AG04449 (cell line): ENCODE measurements around the gene ZNF761.
"Not testable (repeated sequence)": the region's sequence is repeated elsewhere in the genome, so short reads cannot be mapped to it uniquely, and the experiment has no call there.

Experiments
- CTCF ChIA-PET: fragments of 350-600 bp; formaldehyde crosslinking; extraction: SDS; loops from one replicate; lab custom pipeline; 2021; ENCODE audit warnings: antibody characterized with exemption; lab: Yijun Ruan, JAX
- POLR2A ChIA-PET: fragments of 400-600, 350-600 bp; formaldehyde crosslinking; extraction: SDS; loops from one replicate; lab custom pipeline; 2020; ENCODE audit warnings: antibody characterized with exemption, inconsistent platforms; lab: Yijun Ruan, JAX
- DNase-seq: peaks from one replicate; pipeline ENCODE4 v3.0.0-alpha.2; 2010; ENCODE audit warnings: low read depth, low spot score
- H3K4me3 ChIP-seq: 2 replicates; pipeline ENCODE4 v1.5.1; 2011; ENCODE audit warnings: low read depth, mild to moderate bottlenecking, control low read depth, low read length
- CTCF ChIP-seq: IDR thresholded peaks from one replicate; pipeline ENCODE4 v1.5.1; 2011; ENCODE audit warnings: mild to moderate bottlenecking, moderate library complexity, low read length, control low read depth, inconsistent platforms; ENCODE audit not compliant: insufficient read depth; ENCODE audit errors: missing control alignments

ZNF761 gene

GRCh38 chr19:53394974-53395839 lies 36.6 kb upstream of the ZNF761 start, which contains the start of gene ZNF765:
Gene ZNF765, plus strand, starts transcription at chr19:53395149. Its CDS starts 2,867 bp downstream, at chr19:53398016.
- ChIA-PET POLR2A (no interaction called here), CTCF (interaction anchor here (1.4 to 1.7 kb wide), 2 partner anchors 15 to 201 kb away, joined by 4 to 5 read pairs; no protein-coding TSS in a partner anchor)
- TF ChIP-seq CTCF, result peak; percentile 67
- DNase-seq, result peak; percentile 56
- peak within 1 kb of the TSS; percentile 77 for H3K4me3 ChIP-seq

- H3K4me3 ChIP-seq, result peak overlapping the region; percentile 77
- CTCF ChIA-PET, result interaction anchor here (1.7 kb wide), 1 partner anchor 202 kb away, joined by 4 read pairs; no protein-coding TSS in a partner anchor
- POLR2A ChIA-PET, DNase-seq: not testable (repeated sequence)
Measured at GRCh38 chr19:53395840-53396524, 35.8 kb upstream of the ZNF761 start.

GRCh38 chr19:53396525-53396868 lies 35.3 kb upstream of the ZNF761 start:
- CTCF ChIA-PET, result no interaction called here
- H3K4me3 ChIP-seq, result no peak overlapping the region
- POLR2A ChIA-PET, result no interaction called here
- no peak for TF ChIP-seq CTCF
- no peak for DNase-seq

- POLR2A ChIA-PET, CTCF ChIA-PET, DNase-seq, H3K4me3 ChIP-seq: not testable (repeated sequence)
Measured at GRCh38 chr19:53397918-53398317, 33.9 kb upstream of the ZNF761 start.

- CTCF ChIA-PET, result interaction anchor here (2.7 kb wide), 1 partner anchor 15 kb away, joined by 15 read pairs; no protein-coding TSS in a partner anchor
- POLR2A ChIA-PET, result no interaction called here
- no peak for TF ChIP-seq CTCF
- no peak overlapping the region for H3K4me3 ChIP-seq
- DNase-seq, result no peak
Measured at GRCh38 chr19:53409505-53410204, 22.1 kb upstream of the ZNF761 start.

- H3K4me3 ChIP-seq, CTCF ChIA-PET, DNase-seq, POLR2A ChIA-PET: not testable (repeated sequence)
Measured at GRCh38 chr19:53420520-53421315, 11.1 kb upstream of the ZNF761 start.

DNA sequence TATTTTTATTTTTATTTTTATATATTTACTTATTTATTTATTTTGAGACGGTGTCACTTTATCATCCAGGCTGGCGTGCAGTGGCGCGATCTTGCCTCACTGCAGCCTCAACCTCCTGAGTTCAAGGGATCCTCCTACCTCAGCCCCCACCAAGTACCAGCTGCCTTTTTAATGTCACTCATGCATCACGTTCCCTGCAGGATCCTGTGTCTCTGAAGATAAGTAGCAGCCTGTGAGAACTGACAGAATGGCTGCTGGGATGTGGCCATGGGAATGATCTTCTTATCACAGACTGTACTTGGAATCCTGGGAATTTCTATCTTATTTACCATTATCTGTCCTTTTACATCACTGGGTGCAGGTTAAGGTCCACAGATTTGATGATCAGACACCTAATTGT lies 9.2 kb upstream of the ZNF761 start:
- no peak for DNase-seq

GRCh38 chr19:53423074-53423473 lies 8.7 kb upstream of the ZNF761 start:
- POLR2A ChIA-PET, H3K4me3 ChIP-seq, CTCF ChIA-PET, DNase-seq: not testable (repeated sequence)

More for the DNA sequence above, 9.2 kb upstream of the ZNF761 start:
- POLR2A ChIA-PET, result no interaction called here
- CTCF ChIA-PET, result no interaction called here
- TF ChIP-seq CTCF, result no peak
- no peak overlapping the region for H3K4me3 ChIP-seq

DNA sequence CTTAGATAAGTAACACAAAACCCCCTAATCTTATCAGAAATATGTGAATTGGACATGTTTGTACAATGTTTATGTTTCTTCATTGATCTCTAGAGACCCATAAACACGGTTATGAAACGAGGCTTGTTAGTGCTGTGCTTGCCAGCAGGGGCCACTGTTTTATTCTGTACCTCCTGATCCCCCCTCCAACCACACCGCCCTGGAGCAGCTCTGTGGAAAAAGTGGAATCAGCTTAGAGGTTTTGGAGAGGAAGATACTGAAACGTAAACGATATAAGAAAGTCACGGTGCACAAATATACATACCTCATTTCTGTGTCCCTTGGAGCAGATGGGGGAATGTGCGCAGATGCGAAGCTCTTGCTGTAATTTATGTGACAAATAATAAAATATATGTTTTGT lies 8.1 kb upstream of the ZNF761 start:
- CTCF ChIA-PET, result interaction anchor here (2.5 kb wide), 1 partner anchor 13 kb away, joined by 15 read pairs; no protein-coding TSS in a partner anchor
- POLR2A ChIA-PET, result not testable (repeated sequence)

More for the DNA sequence above, 8.1 kb upstream of the ZNF761 start:
- not testable (repeated sequence) for H3K4me3 ChIP-seq, DNase-seq
